Mesenchymal stem cell (in vitro differentiated cells and primary cell): ENCODE measurements around the gene SEPHS2.

Source experiments
- DNase-seq: peaks from one replicate; pipeline ENCODE4 v3.0.0-alpha.2; 2013
- H2AFZ ChIP-seq: one replicate; pipeline ENCODE4 v1.6.1; 2013; ENCODE audit warnings: low read depth, mild to moderate bottlenecking, control low read depth, inconsistent platforms, low read length, moderate library complexity
- H2AK5ac ChIP-seq: 2 replicates; pipeline ENCODE4 v1.6.1; 2013; ENCODE audit warnings: low read length, moderate library complexity, mild to moderate bottlenecking, inconsistent platforms; ENCODE audit not compliant: severe bottlenecking
- H2BK120ac ChIP-seq: one replicate; pipeline ENCODE4 v1.6.1; 2013; ENCODE audit warnings: low read depth, mild to moderate bottlenecking, inconsistent platforms, low read length, moderate library complexity
- H2BK12ac ChIP-seq, 2 experiments: one replicate each; pipeline ENCODE4 v1.6.1; 2013; ENCODE audit warnings: inconsistent platforms in 2 of 2, low read length in 2 of 2, mild to moderate bottlenecking in 2 of 2, moderate library complexity in 2 of 2, control low read depth in 1 of 2
- H2BK15ac ChIP-seq: one replicate; pipeline ENCODE4 v1.6.1; 2013; ENCODE audit warnings: mild to moderate bottlenecking, low read depth, inconsistent platforms; ENCODE audit not compliant: poor library complexity, severe bottlenecking
- H2BK5ac ChIP-seq: 2 replicates; pipeline ENCODE4 v1.6.1; 2013; ENCODE audit warnings: low read depth, mild to moderate bottlenecking, low read length, control low read depth, inconsistent platforms; ENCODE audit not compliant: poor library complexity, severe bottlenecking
- H3K14ac ChIP-seq, 2 experiments: one replicate each; pipeline ENCODE4 v1.6.1; 2013; ENCODE audit warnings: inconsistent platforms in 2 of 2, low read length in 2 of 2, control low read depth in 1 of 2, mild to moderate bottlenecking in 1 of 2, moderate library complexity in 1 of 2
- H3K18ac ChIP-seq, 2 experiments: one replicate each; pipeline ENCODE4 v1.6.1; 2013; ENCODE audit warnings: inconsistent platforms in 2 of 2, low read length in 2 of 2, control low read depth in 1 of 2, low read depth in 1 of 2, mild to moderate bottlenecking in 1 of 2
- H3K23ac ChIP-seq, 2 experiments: one replicate each; pipeline ENCODE4 v1.6.1; 2013; ENCODE audit warnings: inconsistent platforms in 2 of 2, low read length in 2 of 2, mild to moderate bottlenecking in 2 of 2, moderate library complexity in 2 of 2, control low read depth in 1 of 2
- H3K27ac ChIP-seq: 2 replicates; pipeline ENCODE4 v1.5.1; 2013; ENCODE audit warnings: mild to moderate bottlenecking, moderate library complexity, low read length, control low read depth, inconsistent platforms; ENCODE audit not compliant: poor library complexity, severe bottlenecking
- H3K27me3 ChIP-seq, 2 experiments: 2 replicates each; pipeline versions ENCODE4 v1.6.1 to v1.7.0; 2013; ENCODE audit warnings: low read length in 2 of 2, mild to moderate bottlenecking in 2 of 2, moderate library complexity in 2 of 2, control low read depth in 1 of 2, inconsistent platforms in 1 of 2; ENCODE audit not compliant: control insufficient read depth in 1 of 2, insufficient read depth in 1 of 2
- H3K36me3 ChIP-seq, 2 experiments: 2 replicates each; pipeline versions ENCODE4 v1.6.1 to v1.7.0; 2013; ENCODE audit warnings: low read length in 2 of 2, control low read depth in 1 of 2, inconsistent platforms in 1 of 2, low read depth in 1 of 2, mild to moderate bottlenecking in 1 of 2; ENCODE audit not compliant: insufficient read depth in 2 of 2, control insufficient read depth in 1 of 2
- H3K4ac ChIP-seq, 2 experiments: one replicate each; pipeline ENCODE4 v1.6.1; 2013; ENCODE audit warnings: inconsistent platforms in 2 of 2, low read length in 2 of 2, mild to moderate bottlenecking in 2 of 2, moderate library complexity in 2 of 2, control low read depth in 1 of 2, low read depth in 1 of 2
- H3K4me1 ChIP-seq: 2 replicates; pipeline ENCODE4 v1.6.1; 2013; ENCODE audit warnings: low read depth, low read length, control low read depth; ENCODE audit not compliant: control insufficient read depth, insufficient read depth
- H3K4me2 ChIP-seq: 2 replicates; pipeline ENCODE4 v1.6.1; 2013; ENCODE audit warnings: low read length, mild to moderate bottlenecking, inconsistent platforms; ENCODE audit not compliant: poor library complexity, severe bottlenecking
- H3K4me3 ChIP-seq, 2 experiments: 2 replicates each; pipeline versions ENCODE4 v1.5.1 to v1.7.0; 2013; ENCODE audit warnings: low read length in 2 of 2, mild to moderate bottlenecking in 2 of 2, control low read depth in 1 of 2, low read depth in 1 of 2; ENCODE audit not compliant: insufficient read depth in 1 of 2
- H3K79me1 ChIP-seq: replicated peaks from 2 replicates; pipeline ENCODE4 v1.6.1; 2013; ENCODE audit warnings: mild to moderate bottlenecking, control low read depth, low read length, inconsistent platforms; ENCODE audit not compliant: poor library complexity, severe bottlenecking
- H3K9ac ChIP-seq: 2 replicates; pipeline ENCODE4 v1.7.0; 2013; ENCODE audit warnings: mild to moderate bottlenecking, low read length, moderate library complexity
- H3K9me3 ChIP-seq: 2 replicates; pipeline ENCODE4 v1.7.0; 2013; ENCODE audit warnings: mild to moderate bottlenecking, low read length; ENCODE audit not compliant: control insufficient read depth
- H4K8ac ChIP-seq: one replicate; pipeline ENCODE4 v1.6.1; 2013; ENCODE audit warnings: inconsistent platforms, mild to moderate bottlenecking, low read length, moderate library complexity
- H4K91ac ChIP-seq: one replicate; pipeline ENCODE4 v1.6.1; 2013; ENCODE audit warnings: mild to moderate bottlenecking, low read length, inconsistent platforms
- WGBS: methylation state at CpG from one replicate; pipeline ENCODE4 v1.1.7; 2013; ENCODE audit warnings: mixed read lengths; 5-methylcytosine and 5-hydroxymethylcytosine counted together

Gene SEPHS2

GRCh38 chr16:30401768-30402425 lies 43.8 kb downstream of the SEPHS2 start:
- no peak for DNase-seq
- H2BK5ac ChIP-seq, result no peak overlapping the region
- H3K4me1 ChIP-seq, result peaks cover 13% of the 10 kb centered on the region
- H3K4ac ChIP-seq, result no peak overlapping the region
- no peak overlapping the region for H3K23ac ChIP-seq
- H3K79me1 ChIP-seq, result peaks cover 15% of the 10 kb centered on the region
- H3K4me2 ChIP-seq, result no peak overlapping the region
- H3K9me3 ChIP-seq, result no peaks in the 10 kb centered on the region
- H2BK15ac ChIP-seq, result no peak overlapping the region
- no peak overlapping the region for H2AFZ ChIP-seq
- H4K8ac ChIP-seq, result no peak overlapping the region
- H2BK120ac ChIP-seq, result no peak overlapping the region
- no peak overlapping the region for H3K18ac ChIP-seq
- H4K91ac ChIP-seq, result no peak overlapping the region
- no peak overlapping the region for H3K27ac ChIP-seq
- H3K9ac ChIP-seq, result no peak overlapping the region
- no peak overlapping the region for H3K14ac ChIP-seq
- H3K27me3 ChIP-seq, result no peaks in the 10 kb centered on the region
- 85% methylated on average over 7 of the region's 8 CpGs for WGBS
- no peak overlapping the region for H3K4me3 ChIP-seq
- no peak overlapping the region for H2BK12ac ChIP-seq
- H2AK5ac ChIP-seq, result peak overlapping the region; percentile 57
- H3K36me3 ChIP-seq, result peaks cover 13 to 22% of the 10 kb centered on the region in 2 experiments

- peak overlapping the region; percentile 77 for H2AFZ ChIP-seq
- peak overlapping the region; percentile 86 for H2BK5ac ChIP-seq
- peak overlapping the region; percentile 99 for H3K27ac ChIP-seq
- peak overlapping the region; percentile 56 to 83 for H3K4me3 ChIP-seq
- peak overlapping the region in 1 of 2 experiments; percentile 86 for H3K23ac ChIP-seq
- 24% methylated on average over 12 of the region's 12 CpGs for WGBS
- H2AK5ac ChIP-seq, result peak overlapping the region; percentile 7
- H3K4ac ChIP-seq, result peak overlapping the region; percentile 37 to 82
- H4K91ac ChIP-seq, result peak overlapping the region; percentile 58
- peaks cover 13 to 22% of the 10 kb centered on the region in 2 experiments for H3K36me3 ChIP-seq
- peak overlapping the region; percentile 0 to 88 for H3K18ac ChIP-seq
- H3K9ac ChIP-seq, result peak overlapping the region; percentile 93
- H3K79me1 ChIP-seq, result peaks cover 15% of the 10 kb centered on the region
- H3K27me3 ChIP-seq, result no peaks in the 10 kb centered on the region
- H2BK12ac ChIP-seq, result peak overlapping the region; percentile 65 to 73
- no peak for DNase-seq
- H3K14ac ChIP-seq, result peak overlapping the region in 1 of 2 experiments; percentile 83
- H2BK15ac ChIP-seq, result no peak overlapping the region
- peaks cover 13% of the 10 kb centered on the region for H3K4me1 ChIP-seq
- peak overlapping the region; percentile 87 for H2BK120ac ChIP-seq
- no peaks in the 10 kb centered on the region for H3K9me3 ChIP-seq
- peak overlapping the region; percentile 91 for H4K8ac ChIP-seq
- H3K4me2 ChIP-seq, result peak overlapping the region; percentile 93
Observed at GRCh38 chr16:30399435-30400186, 46.1 kb downstream of the SEPHS2 start.

- H2AK5ac ChIP-seq, result no peak overlapping the region
- peak overlapping the region; percentile 9 for H4K8ac ChIP-seq
- no peaks in the 10 kb centered on the region for H3K27me3 ChIP-seq
- H3K4me2 ChIP-seq, result no peak overlapping the region
- H2BK5ac ChIP-seq, result no peak overlapping the region
- H3K4me1 ChIP-seq, result peaks cover 16% of the 10 kb centered on the region
- H3K27ac ChIP-seq, result no peak overlapping the region
- H3K36me3 ChIP-seq, result peaks cover 13 to 22% of the 10 kb centered on the region in 2 experiments
- no peak overlapping the region for H2BK15ac ChIP-seq
- DNase-seq, result no peak
- no peak overlapping the region for H3K4ac ChIP-seq
- H4K91ac ChIP-seq, result no peak overlapping the region
- peak overlapping the region in 1 of 2 experiments; percentile 13 for H2BK12ac ChIP-seq
- no peak overlapping the region for H2AFZ ChIP-seq
- WGBS, result 89% methylated on average over 23 of the region's 23 CpGs
- peaks cover 15% of the 10 kb centered on the region for H3K79me1 ChIP-seq
- H3K9me3 ChIP-seq, result no peaks in the 10 kb centered on the region
- no peak overlapping the region for H3K4me3 ChIP-seq
- H3K9ac ChIP-seq, result peak overlapping the region; percentile 93
- peak overlapping the region in 1 of 2 experiments; percentile 6 for H3K23ac ChIP-seq
- H3K14ac ChIP-seq, result peak overlapping the region in 1 of 2 experiments; percentile 13
- H3K18ac ChIP-seq, result no peak overlapping the region
- no peak overlapping the region for H2BK120ac ChIP-seq
Observed at GRCh38 chr16:30398661-30399434, 46.8 kb downstream of the SEPHS2 start.
